ENCODE measurements around the gene TENM3.

TENM3 gene

DNA sequence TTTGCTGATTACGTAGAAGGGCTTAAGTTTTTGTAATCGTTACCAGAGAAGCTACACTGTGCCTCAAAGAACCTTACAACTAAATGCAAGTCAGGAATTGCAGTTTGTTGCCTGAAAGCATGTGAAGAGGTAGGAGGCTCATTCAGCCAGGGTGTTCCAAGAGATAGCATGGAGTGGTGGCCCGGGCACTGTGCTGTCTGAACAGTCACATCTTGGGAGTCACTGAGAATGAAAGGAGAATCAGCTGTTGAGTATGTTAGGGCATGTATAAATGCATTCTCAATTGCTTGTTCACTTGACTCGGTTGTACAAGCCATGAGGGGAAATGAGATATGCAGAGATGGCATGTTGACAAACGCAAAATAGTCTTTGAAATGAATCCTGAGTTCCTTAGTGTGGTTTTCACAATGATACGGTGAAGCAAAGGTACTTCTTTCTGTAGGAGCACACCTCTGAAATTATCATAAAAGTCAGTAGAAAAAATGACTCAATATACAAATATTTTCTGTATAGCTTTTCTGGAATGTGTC, 513.0 kb downstream of the TENM3 start:
- H3K9me2 ChIP-seq (replicated peaks; ENCODE audit: insufficient read depth, low read length) = no peaks in the 10 kb centered on the region
- H3K4me3 ChIP-seq (ENCODE audit: low read length) = no peak overlapping the region
- no peaks in the 10 kb centered on the region for H4K20me1 ChIP-seq (ENCODE audit: insufficient read depth, low read length)
- H3K4me2 ChIP-seq (ENCODE audit: low read depth, low read length) = no peak overlapping the region
- no peak for DNase-seq
- no peaks in the 10 kb centered on the region for H3K79me2 ChIP-seq (ENCODE audit: low read length)
- H3K9me3 ChIP-seq (replicated peaks; ENCODE audit: insufficient read depth, low read length) = no peaks in the 10 kb centered on the region
- no peaks in the 10 kb centered on the region for H3F3A ChIP-seq (ENCODE audit: insufficient read depth, low read length)
- H3K36me3 ChIP-seq (replicated peaks; ENCODE audit: insufficient read depth, low read length) = no peaks in the 10 kb centered on the region
- H2AFZ ChIP-seq (ENCODE audit: low read length) = no peak overlapping the region
- H3K4me1 ChIP-seq (ENCODE audit: low read length) = no peaks in the 10 kb centered on the region
- no peak overlapping the region for H3K9ac ChIP-seq (ENCODE audit: low read length)
- no peaks in the 10 kb centered on the region for H3K27me3 ChIP-seq (replicated peaks; ENCODE audit: insufficient read depth, low read length)
- TF ChIP-seq, protein P1, sequence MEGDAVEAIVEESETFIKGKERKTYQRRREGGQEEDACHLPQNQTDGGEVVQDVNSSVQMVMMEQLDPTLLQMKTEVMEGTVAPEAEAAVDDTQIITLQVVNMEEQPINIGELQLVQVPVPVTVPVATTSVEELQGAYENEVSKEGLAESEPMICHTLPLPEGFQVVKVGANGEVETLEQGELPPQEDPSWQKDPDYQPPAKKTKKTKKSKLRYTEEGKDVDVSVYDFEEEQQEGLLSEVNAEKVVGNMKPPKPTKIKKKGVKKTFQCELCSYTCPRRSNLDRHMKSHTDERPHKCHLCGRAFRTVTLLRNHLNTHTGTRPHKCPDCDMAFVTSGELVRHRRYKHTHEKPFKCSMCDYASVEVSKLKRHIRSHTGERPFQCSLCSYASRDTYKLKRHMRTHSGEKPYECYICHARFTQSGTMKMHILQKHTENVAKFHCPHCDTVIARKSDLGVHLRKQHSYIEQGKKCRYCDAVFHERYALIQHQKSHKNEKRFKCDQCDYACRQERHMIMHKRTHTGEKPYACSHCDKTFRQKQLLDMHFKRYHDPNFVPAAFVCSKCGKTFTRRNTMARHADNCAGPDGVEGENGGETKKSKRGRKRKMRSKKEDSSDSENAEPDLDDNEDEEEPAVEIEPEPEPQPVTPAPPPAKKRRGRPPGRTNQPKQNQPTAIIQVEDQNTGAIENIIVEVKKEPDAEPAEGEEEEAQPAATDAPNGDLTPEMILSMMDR (IDR thresholded peaks at IDR 0.05; ENCODE audit: low read length) = no peak
- no peak for TF ChIP-seq EZH2phosphoT487 (IDR thresholded peaks at IDR 0.05; ENCODE audit: low read length)
- no peak for TF ChIP-seq EZH2 (optimal IDR thresholded peaks at IDR 0.05; ENCODE audit: low read depth, low read length)
- H3K27ac ChIP-seq (ENCODE audit: low read length) = no peak overlapping the region

DNA sequence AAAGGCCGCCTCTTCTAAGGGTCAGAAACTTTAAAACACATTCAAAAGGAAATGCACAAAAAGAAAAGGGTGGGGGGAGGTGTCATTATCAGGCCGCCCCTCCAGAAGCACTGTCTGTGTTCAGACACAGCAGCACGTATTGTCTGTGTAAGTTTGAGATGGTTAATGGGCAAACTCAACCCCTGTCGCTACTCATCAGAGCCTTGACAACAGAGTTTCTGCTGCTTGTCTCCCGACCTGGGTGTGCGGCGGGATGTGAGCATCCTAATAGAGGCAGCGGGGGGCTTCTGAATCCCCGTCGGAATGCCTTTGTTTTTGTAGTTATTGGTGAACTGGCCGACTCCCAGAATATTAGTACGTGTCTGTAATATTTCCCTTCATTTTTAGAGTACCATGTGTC, 515.1 kb downstream of the TENM3 start:
- H3K27ac ChIP-seq (ENCODE audit: low read length) = no peak overlapping the region
- DNase-seq = no peak
- H3K79me2 ChIP-seq (ENCODE audit: low read length) = no peaks in the 10 kb centered on the region
- H4K20me1 ChIP-seq (ENCODE audit: insufficient read depth, low read length) = no peaks in the 10 kb centered on the region
- no peaks in the 10 kb centered on the region for H3K9me2 ChIP-seq (replicated peaks; ENCODE audit: insufficient read depth, low read length)
- TF ChIP-seq EZH2phosphoT487 (IDR thresholded peaks at IDR 0.05; ENCODE audit: low read length) (no peak), EZH2 (optimal IDR thresholded peaks at IDR 0.05; ENCODE audit: low read depth, low read length) (no peak)
- TF ChIP-seq, protein P1 (IDR thresholded peaks at IDR 0.05; ENCODE audit: low read length) = no peak
- H3K27me3 ChIP-seq (replicated peaks; ENCODE audit: insufficient read depth, low read length) = no peaks in the 10 kb centered on the region
- H3K4me3 ChIP-seq (ENCODE audit: low read length) = no peak overlapping the region
- no peaks in the 10 kb centered on the region for H3K9me3 ChIP-seq (replicated peaks; ENCODE audit: insufficient read depth, low read length)
- no peak overlapping the region for H2AFZ ChIP-seq (ENCODE audit: low read length)
- no peaks in the 10 kb centered on the region for H3K4me1 ChIP-seq (ENCODE audit: low read length)
- H3K9ac ChIP-seq (ENCODE audit: low read length) = no peak overlapping the region
- no peaks in the 10 kb centered on the region for H3K36me3 ChIP-seq (replicated peaks; ENCODE audit: insufficient read depth, low read length)
- H3F3A ChIP-seq (ENCODE audit: insufficient read depth, low read length) = no peaks in the 10 kb centered on the region
- no peak overlapping the region for H3K4me2 ChIP-seq (ENCODE audit: low read depth, low read length)

DNA sequence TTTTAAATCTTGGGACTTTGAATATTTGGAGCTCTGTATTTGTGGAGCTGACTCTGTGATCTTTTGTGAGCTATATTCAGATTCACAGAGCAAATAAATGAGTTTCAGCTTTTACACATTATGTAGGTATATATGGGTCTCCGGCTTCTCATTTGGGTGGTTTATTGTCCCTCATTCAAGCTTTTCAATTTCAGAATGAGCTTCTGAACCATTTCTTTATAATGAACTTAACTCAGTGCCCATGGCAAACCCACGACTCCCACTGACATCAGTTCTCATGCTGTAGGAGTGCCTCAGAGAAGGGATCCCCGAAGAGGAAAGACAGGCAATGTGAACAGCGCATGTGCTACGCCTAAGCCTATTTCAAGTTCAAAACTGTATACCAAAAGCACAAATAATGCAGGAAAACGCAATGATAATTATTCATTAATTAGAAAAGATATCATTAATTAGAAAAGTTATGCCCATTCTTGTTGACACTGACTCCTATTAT, 517.4 kb downstream of the TENM3 start:
- no peak overlapping the region for H2AFZ ChIP-seq (ENCODE audit: low read length)
- H3K9me3 ChIP-seq (replicated peaks; ENCODE audit: insufficient read depth, low read length) = no peaks in the 10 kb centered on the region
- H3K27ac ChIP-seq (ENCODE audit: low read length) = no peak overlapping the region
- H3K4me3 ChIP-seq (ENCODE audit: low read length) = no peak overlapping the region
- H3K27me3 ChIP-seq (replicated peaks; ENCODE audit: insufficient read depth, low read length) = no peaks in the 10 kb centered on the region
- H3K9me2 ChIP-seq (replicated peaks; ENCODE audit: insufficient read depth, low read length) = no peaks in the 10 kb centered on the region
- no peaks in the 10 kb centered on the region for H4K20me1 ChIP-seq (ENCODE audit: insufficient read depth, low read length)
- no peaks in the 10 kb centered on the region for H3K79me2 ChIP-seq (ENCODE audit: low read length)
- no peaks in the 10 kb centered on the region for H3K4me1 ChIP-seq (ENCODE audit: low read length)
- TF ChIP-seq EZH2phosphoT487 (IDR thresholded peaks at IDR 0.05; ENCODE audit: low read length) = no peak
- no peak for TF ChIP-seq EZH2 (optimal IDR thresholded peaks at IDR 0.05; ENCODE audit: low read depth, low read length)
- H3F3A ChIP-seq (ENCODE audit: insufficient read depth, low read length) = no peaks in the 10 kb centered on the region
- no peak overlapping the region for H3K9ac ChIP-seq (ENCODE audit: low read length)
- H3K4me2 ChIP-seq (ENCODE audit: low read depth, low read length) = no peak overlapping the region
- no peak for DNase-seq
- H3K36me3 ChIP-seq (replicated peaks; ENCODE audit: insufficient read depth, low read length) = no peaks in the 10 kb centered on the region

DNA sequence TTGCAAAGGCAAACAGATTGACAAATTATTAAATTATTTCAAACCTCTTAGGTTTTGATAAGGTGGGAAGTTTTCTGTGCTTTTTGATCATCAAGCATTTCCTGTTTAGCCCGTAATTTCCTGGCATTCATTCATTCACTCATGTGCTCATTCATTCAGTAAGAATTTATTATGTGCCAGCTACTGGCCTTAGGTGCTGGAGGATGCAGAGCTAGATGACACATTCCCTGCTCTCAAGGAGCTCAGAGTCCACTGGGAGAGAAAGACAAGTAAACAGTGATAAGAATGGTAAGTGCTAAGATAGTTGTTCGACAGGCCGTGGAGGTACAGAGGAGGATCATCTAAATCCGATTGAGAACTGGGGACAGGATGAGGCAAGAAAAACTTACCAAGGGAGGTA, 520.9 kb downstream of the TENM3 start:
- Histone ChIP-seq H3K9me2 (replicated peaks; ENCODE audit: insufficient read depth, low read length) (no peaks in the 10 kb centered on the region), H3K4me1 (ENCODE audit: low read length) (no peaks in the 10 kb centered on the region), H3K9me3 (replicated peaks; ENCODE audit: insufficient read depth, low read length) (no peaks in the 10 kb centered on the region), H4K20me1 (ENCODE audit: insufficient read depth, low read length) (no peaks in the 10 kb centered on the region), H3K4me3 (ENCODE audit: low read length) (no peak overlapping the region), H3F3A (ENCODE audit: insufficient read depth, low read length) (no peaks in the 10 kb centered on the region), H3K79me2 (ENCODE audit: low read length) (no peaks in the 10 kb centered on the region), H3K36me3 (replicated peaks; ENCODE audit: insufficient read depth, low read length) (no peaks in the 10 kb centered on the region), H2AFZ (ENCODE audit: low read length) (no peak overlapping the region), H3K27ac (ENCODE audit: low read length) (no peak overlapping the region), H3K27me3 (replicated peaks; ENCODE audit: insufficient read depth, low read length) (no peaks in the 10 kb centered on the region), H3K9ac (ENCODE audit: low read length) (no peak overlapping the region), H3K4me2 (ENCODE audit: low read depth, low read length) (no peak overlapping the region)
- no peak for DNase-seq
- TF ChIP-seq EZH2phosphoT487 (IDR thresholded peaks at IDR 0.05; ENCODE audit: low read length) (no peak), EZH2 (optimal IDR thresholded peaks at IDR 0.05; ENCODE audit: low read depth, low read length) (no peak)
- TF ChIP-seq, protein P1 (IDR thresholded peaks at IDR 0.05; ENCODE audit: low read length) = no peak

All from MM.1S (cell line).